Measurements from ENCODE around the gene FREM3. TPM values are rescaled to one million over a fixed set of nuclear protein-coding genes. Genes with fewer than 3 reads are reported as not detected.

Gene FREM3
- total RNA-seq, 1 experiment from 2014 or later, result 0.15 TPM

DNA sequence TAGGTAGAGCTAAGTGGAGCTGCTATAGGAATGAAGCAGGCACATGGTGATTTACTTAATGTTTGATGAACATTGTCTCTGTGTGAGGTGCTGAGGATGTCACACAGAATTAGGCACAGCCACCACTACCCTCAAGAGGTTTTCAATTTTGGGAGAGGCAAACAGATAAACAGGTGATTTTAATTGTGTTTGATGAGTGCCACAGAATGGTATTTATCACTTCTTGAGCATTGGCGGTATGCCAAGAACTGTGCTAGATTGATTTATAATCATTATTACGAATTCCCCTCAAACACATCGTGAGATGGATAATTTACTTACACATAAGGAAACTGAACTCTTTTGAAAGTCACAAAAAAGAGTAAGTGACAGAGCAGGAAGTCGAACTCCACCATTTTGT lies 74.8 kb downstream of the FREM3 start:
- Mint-ChIP-seq H3K9me3 (peaks cover 8% of the 10 kb centered on the region), H3K36me3 (no peaks in the 10 kb centered on the region), H3K27ac (no peak overlapping the region), H3K4me3 (no peak overlapping the region), H3K4me1 (no peaks in the 10 kb centered on the region), H3K27me3 (ENCODE audit: low read depth) (no peaks in the 10 kb centered on the region)
- DNase-seq (ENCODE audit: low spot score) (no peak), ATAC-seq (no peak)
- ChIA-PET CTCF (no interaction called here), POLR2A (no interaction called here)
- no peak for TF ChIP-seq ZNF232 (CRISPR knock-in tag; IDR thresholded peaks at IDR 0.05)

DNA sequence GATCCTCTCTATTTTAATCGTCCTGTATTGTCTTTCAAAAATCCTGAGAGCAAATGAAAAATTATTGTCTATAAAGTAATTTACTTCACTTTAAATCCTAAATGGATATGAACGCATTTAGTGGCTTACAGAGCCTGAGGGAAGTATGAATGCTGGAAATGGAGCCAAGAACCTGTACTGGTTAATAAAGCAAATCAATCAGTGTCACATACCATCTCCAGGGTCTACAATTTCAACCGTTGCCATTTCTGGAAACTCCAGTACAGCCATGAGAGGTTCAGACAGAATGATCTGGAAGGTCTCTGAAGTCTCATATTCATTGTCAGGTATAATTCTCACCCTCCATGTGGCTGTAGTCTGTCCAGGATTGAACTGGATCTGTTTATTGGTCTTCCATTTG lies 76.6 kb downstream of the FREM3 start:
- TF ChIP-seq RORB (CRISPR knock-in tag; IDR thresholded peaks at IDR 0.05), result no peak
- Mint-ChIP-seq H3K27ac (no peak overlapping the region), H3K27me3 (ENCODE audit: low read depth) (no peaks in the 10 kb centered on the region), H3K4me1 (no peaks in the 10 kb centered on the region), H3K9me3 (peaks cover 8% of the 10 kb centered on the region), H3K4me3 (no peak overlapping the region), H3K36me3 (no peaks in the 10 kb centered on the region)
- POLR2A ChIA-PET, result no interaction called here
- ATAC-seq, result no peak
- CTCF ChIA-PET, result no interaction called here
- DNase-seq (ENCODE audit: low spot score), result no peak

DNA sequence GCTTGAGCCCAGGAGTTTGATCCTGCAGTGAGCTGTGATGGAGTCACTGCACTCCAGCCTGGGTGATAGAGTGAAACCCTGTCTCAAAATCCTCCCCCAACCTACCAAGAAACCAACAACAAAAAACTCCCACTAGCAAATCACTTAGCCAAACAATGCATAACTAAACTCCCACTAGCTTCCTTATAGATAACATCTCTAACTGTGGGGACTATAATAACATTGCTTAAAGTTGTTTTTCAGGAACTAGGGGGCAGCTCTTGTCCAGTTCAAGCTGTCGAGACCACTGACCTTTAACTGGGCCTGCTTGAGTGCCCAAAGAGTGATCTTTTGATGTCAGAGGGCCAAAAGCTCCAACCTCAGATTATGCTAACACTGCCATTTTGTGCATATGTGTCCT lies 81.7 kb downstream of the FREM3 start:
- CTCF ChIA-PET, result no interaction called here
- Mint-ChIP-seq H3K27ac (no peak overlapping the region), H3K36me3 (no peaks in the 10 kb centered on the region), H3K27me3 (ENCODE audit: low read depth) (no peaks in the 10 kb centered on the region), H3K4me1 (no peaks in the 10 kb centered on the region), H3K9me3 (peaks cover 4% of the 10 kb centered on the region; the same call in 1 of the 2 replicates), H3K4me3 (no peak overlapping the region)
- no peak for DNase-seq (ENCODE audit: low spot score)
- POLR2A ChIA-PET, result no interaction called here
- no peak for ATAC-seq
- TF ChIP-seq TEAD1 (CRISPR knock-in tag; IDR thresholded peaks at IDR 0.05) (no peak), ZNF138 (CRISPR knock-in tag; conservative IDR thresholded peaks at IDR 0.05) (no peak), ELF4 (CRISPR knock-in tag; IDR thresholded peaks at IDR 0.05; ENCODE audit: low read depth) (no peak), CREB1 (CRISPR knock-in tag; IDR thresholded peaks at IDR 0.05) (no peak), CREM (CRISPR knock-in tag; IDR thresholded peaks at IDR 0.05) (no peak), ZNF263 (CRISPR knock-in tag; IDR thresholded peaks at IDR 0.05; ENCODE audit: low read depth) (no peak), GABPB1 (CRISPR knock-in tag; IDR thresholded peaks at IDR 0.05) (no peak), CBFB (CRISPR knock-in tag; IDR thresholded peaks at IDR 0.05; ENCODE audit: low read depth) (no peak), RORB (CRISPR knock-in tag; IDR thresholded peaks at IDR 0.05) (no peak), JUN (CRISPR knock-in tag; IDR thresholded peaks at IDR 0.05) (no peak), OVOL2 (CRISPR knock-in tag; IDR thresholded peaks at IDR 0.05; ENCODE audit: borderline replicate concordance) (no peak), JAZF1 (CRISPR knock-in tag; IDR thresholded peaks at IDR 0.05) (no peak), SOX15 (CRISPR knock-in tag; IDR thresholded peaks at IDR 0.05) (no peak), IRF2 (CRISPR knock-in tag; IDR thresholded peaks at IDR 0.05; ENCODE audit: borderline replicate concordance, low read depth) (no peak), NR1H2 (CRISPR knock-in tag; IDR thresholded peaks at IDR 0.05) (no peak), FOXJ3 (CRISPR knock-in tag; IDR thresholded peaks at IDR 0.05; ENCODE audit: borderline replicate concordance) (no peak)
- TF ChIP-seq, protein P1, sequence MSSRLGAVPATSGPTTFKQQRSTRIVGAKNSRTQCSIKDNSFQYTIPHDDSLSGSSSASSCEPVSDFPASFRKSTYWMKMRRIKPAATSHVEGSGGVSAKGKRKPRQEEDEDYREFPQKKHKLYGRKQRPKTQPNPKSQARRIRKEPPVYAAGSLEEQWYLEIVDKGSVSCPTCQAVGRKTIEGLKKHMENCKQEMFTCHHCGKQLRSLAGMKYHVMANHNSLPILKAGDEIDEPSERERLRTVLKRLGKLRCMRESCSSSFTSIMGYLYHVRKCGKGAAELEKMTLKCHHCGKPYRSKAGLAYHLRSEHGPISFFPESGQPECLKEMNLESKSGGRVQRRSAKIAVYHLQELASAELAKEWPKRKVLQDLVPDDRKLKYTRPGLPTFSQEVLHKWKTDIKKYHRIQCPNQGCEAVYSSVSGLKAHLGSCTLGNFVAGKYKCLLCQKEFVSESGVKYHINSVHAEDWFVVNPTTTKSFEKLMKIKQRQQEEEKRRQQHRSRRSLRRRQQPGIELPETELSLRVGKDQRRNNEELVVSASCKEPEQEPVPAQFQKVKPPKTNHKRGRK (CRISPR knock-in tag; IDR thresholded peaks at IDR 0.05; ENCODE audit: borderline replicate concordance), result no peak
- TF ChIP-seq, protein P2, sequence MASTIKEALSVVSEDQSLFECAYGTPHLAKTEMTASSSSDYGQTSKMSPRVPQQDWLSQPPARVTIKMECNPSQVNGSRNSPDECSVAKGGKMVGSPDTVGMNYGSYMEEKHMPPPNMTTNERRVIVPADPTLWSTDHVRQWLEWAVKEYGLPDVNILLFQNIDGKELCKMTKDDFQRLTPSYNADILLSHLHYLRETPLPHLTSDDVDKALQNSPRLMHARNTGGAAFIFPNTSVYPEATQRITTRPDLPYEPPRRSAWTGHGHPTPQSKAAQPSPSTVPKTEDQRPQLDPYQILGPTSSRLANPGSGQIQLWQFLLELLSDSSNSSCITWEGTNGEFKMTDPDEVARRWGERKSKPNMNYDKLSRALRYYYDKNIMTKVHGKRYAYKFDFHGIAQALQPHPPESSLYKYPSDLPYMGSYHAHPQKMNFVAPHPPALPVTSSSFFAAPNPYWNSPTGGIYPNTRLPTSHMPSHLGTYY (CRISPR knock-in tag; IDR thresholded peaks at IDR 0.05), result no peak
- TF ChIP-seq, protein P3, sequence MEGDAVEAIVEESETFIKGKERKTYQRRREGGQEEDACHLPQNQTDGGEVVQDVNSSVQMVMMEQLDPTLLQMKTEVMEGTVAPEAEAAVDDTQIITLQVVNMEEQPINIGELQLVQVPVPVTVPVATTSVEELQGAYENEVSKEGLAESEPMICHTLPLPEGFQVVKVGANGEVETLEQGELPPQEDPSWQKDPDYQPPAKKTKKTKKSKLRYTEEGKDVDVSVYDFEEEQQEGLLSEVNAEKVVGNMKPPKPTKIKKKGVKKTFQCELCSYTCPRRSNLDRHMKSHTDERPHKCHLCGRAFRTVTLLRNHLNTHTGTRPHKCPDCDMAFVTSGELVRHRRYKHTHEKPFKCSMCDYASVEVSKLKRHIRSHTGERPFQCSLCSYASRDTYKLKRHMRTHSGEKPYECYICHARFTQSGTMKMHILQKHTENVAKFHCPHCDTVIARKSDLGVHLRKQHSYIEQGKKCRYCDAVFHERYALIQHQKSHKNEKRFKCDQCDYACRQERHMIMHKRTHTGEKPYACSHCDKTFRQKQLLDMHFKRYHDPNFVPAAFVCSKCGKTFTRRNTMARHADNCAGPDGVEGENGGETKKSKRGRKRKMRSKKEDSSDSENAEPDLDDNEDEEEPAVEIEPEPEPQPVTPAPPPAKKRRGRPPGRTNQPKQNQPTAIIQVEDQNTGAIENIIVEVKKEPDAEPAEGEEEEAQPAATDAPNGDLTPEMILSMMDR (IDR thresholded peaks at IDR 0.05), result no peak
